Bladder microvascular endothelial cell (primary cell): ENCODE results near the gene OR10A3. TPM values are rescaled to one million over a fixed set of nuclear protein-coding genes. Genes with fewer than 3 reads are reported as not detected.

Experiments used
- total RNA-seq: library from RNA; depleted of rRNA; stranded (reverse); fragments of >200 nt; gene quantifications from 2 replicates; pipeline ENCODE4 v1.2.3, GENCODE V29; 2014

The OR10A3 gene
- total RNA-seq = not detected in 2 replicates

DNA sequence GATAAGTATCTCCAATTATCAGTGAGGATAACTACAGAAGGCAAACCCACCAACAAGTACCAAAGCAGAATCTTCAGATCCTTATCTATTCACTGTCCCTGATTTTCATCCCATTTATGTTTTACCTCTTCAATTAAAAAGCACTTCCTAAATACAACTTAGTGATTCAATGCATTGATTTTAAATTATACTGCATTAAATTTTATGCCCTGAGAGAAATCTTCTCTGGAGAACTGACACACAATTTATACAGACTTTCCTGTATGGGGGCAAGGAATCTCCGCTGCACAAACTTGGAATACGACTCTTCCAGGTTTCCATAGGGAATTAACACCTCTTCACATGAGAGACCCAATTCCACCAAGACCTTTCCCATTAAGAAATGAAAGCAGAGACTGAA is at the start of gene OR10A3:
OR10A3 (minus strand) TSS at position 101 of the 400 bp plus-strand sequence. CDS start 2,188 bp downstream, outside the sequence.

DNA sequence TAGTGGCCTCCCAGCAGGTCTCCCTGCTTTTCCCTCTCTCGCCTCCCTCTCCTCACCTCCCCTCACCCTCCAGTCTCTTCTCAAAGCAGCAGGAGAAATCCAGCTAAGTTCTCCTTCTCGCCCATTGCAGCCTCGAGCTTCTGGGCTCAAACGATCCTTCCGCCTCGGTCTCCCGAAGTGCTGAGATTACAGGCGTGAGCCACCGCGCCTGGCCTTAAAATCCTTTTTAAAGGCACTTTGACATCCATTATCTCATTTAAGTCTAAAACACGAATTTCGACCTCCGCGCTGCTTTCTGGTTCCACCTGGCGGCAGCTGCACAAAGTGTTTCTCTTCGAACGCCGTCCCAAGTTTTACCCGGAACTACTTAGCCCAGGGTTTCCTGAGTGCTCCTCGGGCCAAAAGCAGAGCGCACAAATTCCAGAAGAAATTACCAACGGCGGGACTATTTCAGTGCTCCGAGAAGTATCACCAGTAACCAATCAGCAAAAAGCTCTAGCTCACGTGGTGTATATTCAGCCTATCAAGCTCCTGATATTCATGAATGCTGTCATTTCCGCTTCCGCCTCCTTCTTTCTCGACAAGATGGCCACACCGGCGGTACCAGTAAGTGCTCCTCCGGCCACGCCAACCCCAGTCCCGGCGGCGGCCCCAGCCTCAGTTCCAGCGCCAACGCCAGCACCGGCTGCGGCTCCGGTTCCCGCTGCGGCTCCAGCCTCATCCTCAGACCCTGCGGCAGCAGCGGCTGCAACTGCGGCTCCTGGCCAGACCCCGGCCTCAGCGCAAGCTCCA is 45.5 kb upstream of the OR10A3 start, which contains the start of gene EIF3F:
EIF3F (plus strand) TSS at position 570 of the 792 bp plus-strand sequence; CDS start at position 586, 16 bp downstream.

DNA sequence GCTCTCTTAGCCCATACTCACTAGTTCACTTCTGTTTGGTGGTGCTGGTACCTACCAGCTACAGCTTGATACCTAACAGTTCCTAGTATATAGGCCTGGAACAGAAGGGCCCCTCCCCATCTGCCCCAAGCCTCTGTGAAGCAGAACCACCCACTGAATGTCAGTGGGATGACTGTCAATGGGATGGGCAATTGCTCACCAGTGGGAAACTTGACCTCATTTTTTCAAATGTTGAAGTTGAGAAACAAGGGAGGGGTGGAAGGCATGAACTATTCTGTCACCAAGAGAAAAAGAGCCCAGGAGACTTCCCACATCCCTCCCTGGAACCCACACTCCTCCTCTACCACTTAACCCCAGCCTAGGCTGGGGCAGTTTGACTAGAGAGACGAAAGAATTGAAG is 23.9 kb upstream of the OR10A3 start, which contains the start of gene NLRP10:
NLRP10 (minus strand) TSS at position 62 of the 400 bp plus-strand sequence. CDS start 1,952 bp downstream, outside the sequence.

GRCh38 chr11:7931168-7931567 is 10.3 kb downstream of the OR10A3 start, which contains the start of gene OR10A6:
TSS of gene OR10A6 (minus strand) at chr11:7931268. CDS start at chr11:7928662, 2,606 bp downstream.

Other genes starting within 250 kb of the OR10A3 start
- gene OVCH2, start 235.2 kb downstream of the OR10A3 start, total RNA-seq = not detected in 2 replicates
- gene OR5P2, start 144.8 kb downstream of the OR10A3 start, total RNA-seq = not detected in 2 replicates
- not detected in 2 replicates for gene OR5P3, start 110.9 kb downstream of the OR10A3 start, total RNA-seq
- gene OR10A6, start 10.4 kb downstream of the OR10A3 start, total RNA-seq = not detected in 2 replicates
- 0.06 TPM in 1 of 2 replicates, not detected in the other for gene NLRP10, start 23.7 kb upstream of the OR10A3 start, total RNA-seq
- gene EIF3F, start 45.6 kb upstream of the OR10A3 start, total RNA-seq = 212 and 267 TPM in 2 replicates
- gene TUB, start 139.5 kb upstream of the OR10A3 start, total RNA-seq = 0.16 and 2.3 TPM in 2 replicates
- not detected in 2 replicates for gene RIC3, start 227.3 kb upstream of the OR10A3 start, total RNA-seq